AG09309 (cell line): Measurements from ENCODE around the gene ZNF346.

Experiments
- DNase-seq: peaks from one replicate; pipeline ENCODE4 v3.0.0-alpha.2; 2010; ENCODE audit warnings: low read depth
- H3K4me3 ChIP-seq: 2 replicates; pipeline ENCODE4 v1.5.1; 2011; ENCODE audit warnings: mild to moderate bottlenecking, low read depth, low read length, moderate library complexity; ENCODE audit not compliant: control insufficient read depth
- CTCF ChIP-seq: IDR thresholded peaks from 2 replicates; pipeline ENCODE4 v1.5.1; 2011; ENCODE audit warnings: mild to moderate bottlenecking, low read depth, low read length, inconsistent platforms; ENCODE audit not compliant: insufficient read depth, control insufficient read depth; ENCODE audit errors: missing control alignments

Gene ZNF346

DNA sequence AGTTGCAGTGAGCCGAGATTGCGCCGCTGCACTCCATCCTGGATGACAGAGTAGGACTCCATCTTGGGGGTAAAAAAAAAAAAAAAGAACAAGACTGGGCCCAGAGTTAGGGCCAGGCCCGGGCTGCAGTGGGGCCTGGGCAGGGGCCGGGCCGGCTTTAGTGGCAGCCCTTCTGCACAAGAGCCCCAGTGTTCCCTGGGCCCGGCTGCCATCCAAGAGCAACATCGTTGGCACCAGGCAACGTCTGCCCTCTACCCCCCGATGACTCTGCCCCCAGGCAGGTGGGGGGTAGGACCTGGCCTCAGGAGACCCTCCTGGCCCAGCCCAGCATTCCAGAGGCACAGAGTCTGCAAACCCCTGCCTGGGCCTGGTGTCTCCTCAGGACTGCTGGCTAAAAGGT lies 59.4 kb downstream of the ZNF346 start:
- DNase-seq, result no peak
- TF ChIP-seq CTCF, result no peak

GRCh38 chr5:177083357-177083756 lies 60.9 kb downstream of the ZNF346 start:
- TF ChIP-seq CTCF, result no peak
- no peak for DNase-seq
- H3K4me3 ChIP-seq, result no peak overlapping the region

More for the DNA sequence above, 59.4 kb downstream of the ZNF346 start:
- no peak overlapping the region for H3K4me3 ChIP-seq

DNA sequence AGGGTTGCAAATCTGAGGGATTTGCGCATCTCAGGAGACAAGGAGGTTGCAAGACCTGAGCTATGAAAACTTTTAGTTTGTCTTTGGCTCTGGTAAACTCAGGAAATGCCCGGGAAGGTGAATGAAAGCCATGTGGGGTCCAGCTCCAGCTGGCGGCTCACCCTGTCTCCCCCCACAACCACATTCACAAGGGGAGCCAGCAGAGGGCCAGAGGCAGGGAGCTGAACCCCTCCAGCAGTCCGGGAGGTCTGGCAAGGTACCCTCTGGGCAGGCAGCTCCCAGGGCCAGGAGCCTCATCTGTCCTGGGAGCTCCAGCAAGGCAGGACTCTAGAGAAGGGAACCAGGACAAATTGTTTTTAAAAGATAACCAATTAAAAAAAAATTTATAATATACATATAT lies 61.7 kb downstream of the ZNF346 start:
- TF ChIP-seq CTCF, result no peak
- no peak overlapping the region for H3K4me3 ChIP-seq
- DNase-seq, result no peak

DNA sequence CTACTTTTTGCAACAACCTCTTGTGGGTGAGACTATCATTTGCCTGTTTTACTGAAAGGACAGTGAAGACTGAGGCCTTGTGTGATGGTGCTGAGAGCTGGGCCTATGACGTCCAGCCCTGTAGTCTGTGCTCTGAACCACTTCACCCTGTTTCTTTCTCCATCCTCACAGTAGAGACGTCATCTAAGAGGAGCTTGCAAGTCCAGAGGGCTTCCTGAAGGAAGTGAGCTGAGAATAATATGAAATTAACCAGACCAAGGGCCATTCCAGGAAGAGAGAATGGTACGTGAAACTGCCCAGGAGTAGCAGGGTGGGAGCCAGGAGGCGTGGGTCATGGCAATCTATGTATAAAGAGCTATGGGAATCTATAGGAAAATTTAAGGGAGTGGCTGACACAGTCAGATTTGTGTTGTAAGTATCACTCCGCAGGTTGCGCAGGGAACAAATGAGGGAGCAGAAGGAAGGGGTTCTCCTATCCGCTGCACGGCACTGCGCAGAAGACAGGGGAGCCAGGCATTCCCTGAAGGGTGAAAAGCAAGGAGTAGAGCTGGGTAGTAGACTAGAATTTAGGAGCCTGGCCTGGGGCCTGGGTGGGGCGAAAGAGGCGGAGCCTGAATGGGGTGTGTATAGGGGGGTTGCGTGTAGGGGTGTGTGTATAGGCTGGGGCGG lies 63.6 kb downstream of the ZNF346 start:
- no peak for TF ChIP-seq CTCF
- no peak overlapping the region for H3K4me3 ChIP-seq
- no peak for DNase-seq

DNA sequence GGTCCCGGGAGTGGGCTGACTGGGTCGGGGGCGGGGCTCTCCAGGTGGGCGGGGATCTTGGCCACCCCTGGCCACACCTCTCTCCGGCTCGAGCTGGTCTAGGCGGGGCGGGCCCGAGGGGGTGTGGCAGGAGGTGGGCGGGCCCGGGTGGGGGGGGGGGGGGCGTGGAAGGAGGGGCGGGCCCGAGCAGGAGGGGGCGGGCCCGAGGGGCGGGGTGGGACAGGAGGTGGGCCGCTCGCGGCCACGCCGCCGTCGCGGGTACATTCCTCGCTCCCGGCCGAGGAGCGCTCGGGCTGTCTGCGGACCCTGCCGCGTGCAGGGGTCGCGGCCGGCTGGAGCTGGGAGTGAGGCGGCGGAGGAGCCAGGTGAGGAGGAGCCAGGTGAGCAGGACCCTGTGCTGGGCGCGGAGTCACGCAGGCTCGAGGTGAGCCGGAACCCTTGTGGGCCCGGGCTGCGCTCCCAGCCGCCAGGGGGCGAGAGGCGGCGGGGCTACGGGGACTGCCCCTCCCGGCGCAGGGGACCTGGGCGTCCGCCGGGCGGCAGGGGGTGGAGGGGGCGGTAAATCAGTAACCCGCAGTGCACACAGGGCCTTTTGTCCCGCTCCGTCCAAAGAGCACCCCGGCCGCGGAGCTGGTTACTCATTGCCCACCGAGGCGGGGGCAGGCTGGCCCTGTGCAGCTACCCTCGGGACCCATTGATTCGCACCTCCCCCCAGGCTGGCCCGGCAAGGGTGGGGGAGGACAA lies 64.3 kb downstream of the ZNF346 start, which contains the start of gene FGFR4:
TSS of gene FGFR4 (plus strand) at position 262 of the 744 bp plus-strand sequence. CDS start 2,688 bp downstream, outside the sequence.
- no peak for DNase-seq
- TF ChIP-seq CTCF, result peak; percentile 38
- peak within 1 kb of the TSS; percentile 9 for H3K4me3 ChIP-seq

DNA sequence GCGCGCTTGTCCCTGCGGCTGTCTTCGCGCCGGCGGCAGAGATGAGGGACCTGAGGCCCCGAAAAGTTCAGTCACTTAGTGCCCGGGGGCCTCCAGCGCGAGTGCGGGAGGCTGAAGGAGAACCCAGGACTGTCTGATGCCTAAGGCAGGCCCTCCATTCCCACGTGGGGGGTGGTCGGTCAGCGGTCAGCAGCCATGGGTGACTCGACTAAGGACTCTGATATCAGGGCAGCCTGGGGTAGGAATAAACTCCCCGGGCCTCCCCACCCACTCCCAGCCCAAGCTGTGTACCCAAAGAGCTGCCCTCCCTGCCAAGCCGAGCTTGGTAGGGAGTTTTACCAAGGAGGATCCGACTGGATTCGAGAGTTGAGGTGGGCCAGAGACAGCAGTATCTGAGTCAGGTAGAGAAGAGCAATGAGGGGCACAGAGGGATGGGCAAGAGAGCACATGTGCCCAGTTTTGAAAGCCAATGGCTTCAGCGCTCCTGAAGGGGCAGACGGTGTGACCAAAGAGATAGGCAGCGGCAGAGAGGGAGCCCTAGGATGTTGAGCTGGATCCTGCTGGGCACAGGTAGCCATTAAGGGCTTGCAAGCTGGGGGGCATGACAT lies 65.0 kb downstream of the ZNF346 start:
- TF ChIP-seq CTCF, result no peak
- no peak for DNase-seq
- H3K4me3 ChIP-seq, result peak overlapping the region; percentile 9; the same call in 1 of the 2 replicates
